GM12874 (cell line): Measurements from ENCODE around the gene BCHE.

ENCODE experiments used
- CTCF ChIP-seq: IDR thresholded peaks from 2 replicates; pipeline ENCODE4 v1.5.1; 2011; ENCODE audit warnings: low read depth, mild to moderate bottlenecking, control low read depth, low read length, moderate library complexity; ENCODE audit not compliant: insufficient read depth

Gene BCHE

GRCh38 chr3:165839296-165840076, 2.3 kb upstream of the BCHE start:
- no peak for TF ChIP-seq CTCF

- no peak for TF ChIP-seq CTCF
Observed at GRCh38 chr3:165837801-165838200, 578 bp upstream of the BCHE start.

- no peak for TF ChIP-seq CTCF
Observed at GRCh38 chr3:165835431-165835830, 1.8 kb downstream of the BCHE start.

GRCh38 chr3:165830746-165831145, 6.5 kb downstream of the BCHE start:
- TF ChIP-seq CTCF: no peak

GRCh38 chr3:165827883-165828282, 9.3 kb downstream of the BCHE start:
- TF ChIP-seq CTCF: no peak

- TF ChIP-seq CTCF: no peak
Observed at GRCh38 chr3:165827233-165827632, 10.0 kb downstream of the BCHE start.

- no peak for TF ChIP-seq CTCF
Observed at GRCh38 chr3:165820671-165821123, 16.5 kb downstream of the BCHE start.
